ENCODE results near the gene SVIL.

Gene SVIL

DNA sequence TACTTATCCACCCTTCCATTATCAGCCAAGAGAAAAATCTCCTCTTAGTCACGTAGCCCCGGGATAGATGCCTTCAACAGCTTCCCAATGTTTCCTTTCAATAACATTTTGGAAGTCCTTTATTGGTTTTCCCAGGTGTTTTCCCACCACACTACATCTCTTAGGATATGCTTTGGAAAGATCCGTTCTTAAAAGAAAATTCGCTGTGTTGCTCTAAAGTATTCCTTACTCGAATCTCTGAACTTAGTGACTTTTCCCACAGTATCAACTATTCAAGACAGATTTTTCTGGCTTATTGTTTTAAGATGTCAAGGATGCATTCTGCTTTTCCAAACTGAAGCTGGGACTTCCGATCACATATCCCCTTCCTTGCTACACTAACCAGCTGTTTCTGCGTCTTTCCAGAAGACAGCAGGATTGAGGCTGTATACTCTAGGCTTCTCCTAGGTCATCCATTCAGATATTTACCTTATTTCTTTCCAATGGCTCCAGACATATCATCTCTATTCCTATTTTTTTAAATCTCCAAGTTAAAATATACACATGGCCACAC, 36.5 kb upstream of the SVIL start:
- TF ChIP-seq, protein P1, sequence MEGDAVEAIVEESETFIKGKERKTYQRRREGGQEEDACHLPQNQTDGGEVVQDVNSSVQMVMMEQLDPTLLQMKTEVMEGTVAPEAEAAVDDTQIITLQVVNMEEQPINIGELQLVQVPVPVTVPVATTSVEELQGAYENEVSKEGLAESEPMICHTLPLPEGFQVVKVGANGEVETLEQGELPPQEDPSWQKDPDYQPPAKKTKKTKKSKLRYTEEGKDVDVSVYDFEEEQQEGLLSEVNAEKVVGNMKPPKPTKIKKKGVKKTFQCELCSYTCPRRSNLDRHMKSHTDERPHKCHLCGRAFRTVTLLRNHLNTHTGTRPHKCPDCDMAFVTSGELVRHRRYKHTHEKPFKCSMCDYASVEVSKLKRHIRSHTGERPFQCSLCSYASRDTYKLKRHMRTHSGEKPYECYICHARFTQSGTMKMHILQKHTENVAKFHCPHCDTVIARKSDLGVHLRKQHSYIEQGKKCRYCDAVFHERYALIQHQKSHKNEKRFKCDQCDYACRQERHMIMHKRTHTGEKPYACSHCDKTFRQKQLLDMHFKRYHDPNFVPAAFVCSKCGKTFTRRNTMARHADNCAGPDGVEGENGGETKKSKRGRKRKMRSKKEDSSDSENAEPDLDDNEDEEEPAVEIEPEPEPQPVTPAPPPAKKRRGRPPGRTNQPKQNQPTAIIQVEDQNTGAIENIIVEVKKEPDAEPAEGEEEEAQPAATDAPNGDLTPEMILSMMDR (conservative IDR thresholded peaks at IDR 0.05), result no peak
- peak overlapping the region; percentile 70 for H3K27ac ChIP-seq

DNA sequence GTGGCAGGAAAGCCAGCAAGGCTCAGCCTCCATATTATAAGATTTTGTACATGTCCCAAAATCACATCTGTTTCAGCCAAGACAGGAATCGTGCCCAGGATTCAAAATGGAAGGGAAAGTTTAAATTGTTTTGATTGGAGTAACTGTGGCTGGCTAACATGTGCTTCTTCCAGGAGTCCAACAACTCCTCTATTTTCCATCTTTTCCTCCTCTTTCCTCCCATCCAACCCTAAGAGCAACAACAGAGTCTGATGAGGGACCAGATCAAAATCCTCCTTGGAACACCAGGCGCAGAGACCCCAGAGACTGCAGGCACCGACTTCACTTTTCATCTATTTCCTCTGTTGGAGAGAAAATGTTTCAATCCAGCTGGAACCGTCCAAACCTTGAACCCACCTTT, 36.0 kb upstream of the SVIL start:
- peak overlapping the region; percentile 70 for H3K27ac ChIP-seq
- TF ChIP-seq, protein P1 (conservative IDR thresholded peaks at IDR 0.05), result no peak

DNA sequence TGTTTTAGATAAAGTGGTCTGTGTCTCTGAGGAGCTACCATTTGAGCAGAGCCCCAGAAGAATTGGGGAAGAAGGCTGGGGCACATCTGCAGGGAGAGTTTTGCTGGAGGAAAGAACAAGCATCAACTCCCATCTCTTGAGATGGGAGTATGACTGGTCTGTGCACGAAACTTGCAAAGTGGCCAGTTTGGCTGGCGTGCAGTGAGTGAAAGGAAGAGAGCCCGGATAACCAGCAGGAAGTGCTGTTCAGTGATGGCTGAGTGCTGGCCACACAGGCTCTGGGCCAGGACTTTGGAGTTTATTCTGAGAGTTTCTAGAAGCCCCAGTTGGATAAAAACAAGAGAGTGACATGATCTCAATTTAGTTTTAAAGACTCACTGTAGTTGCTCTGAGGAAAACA, 34.4 kb upstream of the SVIL start:
- H3K27ac ChIP-seq, result peak overlapping the region; percentile 70
- TF ChIP-seq, protein P1 (conservative IDR thresholded peaks at IDR 0.05), result no peak

DNA sequence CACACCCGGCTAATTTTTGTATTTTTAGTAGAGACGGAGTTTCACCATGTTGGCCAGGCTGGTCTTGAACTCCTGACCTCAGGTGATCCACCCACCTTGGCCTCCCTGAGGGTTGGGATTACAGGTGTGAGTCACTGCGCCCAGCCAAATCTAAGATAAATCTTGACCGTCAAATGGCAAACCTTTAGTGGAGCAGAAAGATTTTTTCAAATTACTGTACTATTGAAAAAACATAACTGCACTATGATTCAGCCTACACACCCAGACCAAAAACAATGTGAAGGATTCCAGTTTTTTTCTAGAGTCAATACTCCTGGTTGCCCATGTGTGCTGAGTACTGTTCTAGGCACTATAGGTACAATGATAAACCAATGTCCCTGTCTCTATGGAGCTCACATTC, 33.9 kb upstream of the SVIL start:
- TF ChIP-seq, protein P1 (conservative IDR thresholded peaks at IDR 0.05), result no peak
- no peak overlapping the region for H3K27ac ChIP-seq

DNA sequence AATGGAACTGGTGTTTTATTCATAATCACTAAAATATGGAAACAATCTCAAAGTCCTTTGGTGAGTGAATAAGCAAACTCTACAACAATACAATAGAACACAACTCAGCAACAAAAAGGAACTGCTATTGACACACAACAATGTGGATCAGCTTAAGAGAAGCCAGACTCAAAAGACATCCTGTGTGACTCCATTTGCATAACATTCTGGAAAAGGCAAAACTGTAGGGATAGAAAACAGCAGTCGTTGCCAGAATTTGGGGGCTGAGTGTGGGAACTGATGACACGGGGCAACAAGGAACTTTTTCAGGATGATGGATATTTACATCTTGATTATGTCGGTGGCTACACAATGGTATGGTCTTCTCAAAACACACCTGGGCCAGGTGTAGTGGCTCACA, 32.4 kb upstream of the SVIL start:
- TF ChIP-seq, protein P1 (conservative IDR thresholded peaks at IDR 0.05), result no peak
- no peak overlapping the region for H3K27ac ChIP-seq

DNA sequence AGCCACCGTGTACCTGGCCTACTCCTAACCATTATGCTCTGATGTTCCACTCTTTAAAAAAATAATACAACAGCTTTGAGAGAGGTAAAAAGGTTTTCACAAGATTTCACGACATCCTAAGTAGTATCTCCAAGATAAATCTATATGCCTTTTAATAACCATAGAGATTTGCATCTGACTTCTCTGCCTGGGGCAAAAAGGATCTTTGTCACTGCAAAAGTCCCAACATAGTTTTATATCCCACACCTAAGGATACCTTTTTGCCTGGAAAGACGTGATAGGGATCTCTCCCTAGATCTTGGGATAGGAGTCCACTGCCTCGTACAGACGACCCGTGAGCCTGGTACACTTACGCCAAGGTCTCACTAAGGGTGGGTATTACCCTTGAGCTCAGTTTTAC, 31.4 kb upstream of the SVIL start:
- TF ChIP-seq, protein P1 (conservative IDR thresholded peaks at IDR 0.05), result no peak
- H3K27ac ChIP-seq, result no peak overlapping the region

DNA sequence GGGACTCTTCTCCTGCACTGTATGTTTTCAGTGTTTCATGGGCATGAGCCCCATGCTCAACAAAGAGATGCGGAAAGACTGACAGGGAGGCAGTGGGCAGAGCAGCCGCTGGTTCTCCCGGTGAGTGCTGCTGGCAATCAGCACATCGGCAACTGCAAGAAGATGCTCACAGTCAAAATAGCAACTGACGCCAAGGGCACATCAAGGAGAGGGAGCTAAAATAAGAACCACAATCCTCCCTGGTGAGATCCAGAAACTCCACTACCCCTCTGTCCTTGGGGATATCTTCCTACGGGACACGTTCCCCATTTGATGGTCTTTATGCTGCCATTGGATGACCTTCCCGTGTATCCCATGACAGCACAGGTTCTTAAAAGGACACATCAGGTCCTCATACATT, 28.9 kb upstream of the SVIL start:
- TF ChIP-seq, protein P1 (conservative IDR thresholded peaks at IDR 0.05), result no peak

More for the DNA sequence above, 28.9 kb upstream of the SVIL start:
- no peak overlapping the region for H3K27ac ChIP-seq
